DOHH2 (cell line): Measurements from ENCODE around the gene SLC9A1.
"Not testable (repeated sequence)": the region's sequence is repeated elsewhere in the genome, so short reads cannot be mapped to it uniquely, and the experiment has no call there.

ENCODE experiments used
- H3F3A ChIP-seq: fragments of 200-600 bp; sonication (generic), shearing (Covaris generic); 2 replicates; pipeline ENCODE4 v1.6.0; 2016; ENCODE audit warnings: antibody characterized with exemption, mild to moderate bottlenecking; ENCODE audit not compliant: control insufficient read depth, insufficient read depth
- H3K27ac ChIP-seq: fragments of 200-600 bp; sonication (generic); 2 replicates; pipeline ENCODE4 v1.5.1; 2014; ENCODE audit warnings: low read depth, mild to moderate bottlenecking, low read length, moderate library complexity
- H3K27me3 ChIP-seq: fragments of 200-600 bp; sonication (generic); 2 replicates; pipeline ENCODE4 v1.6.1; 2014; ENCODE audit warnings: mild to moderate bottlenecking, low read length, mixed read lengths; ENCODE audit not compliant: control insufficient read depth
- H3K36me3 ChIP-seq: fragments of 200-600 bp; sonication (generic); 2 replicates; pipeline ENCODE4 v1.6.1; 2014; ENCODE audit warnings: mild to moderate bottlenecking, low read length, moderate library complexity, mixed read lengths; ENCODE audit not compliant: control insufficient read depth
- H3K4me1 ChIP-seq: fragments of 200-600 bp; sonication (generic); 2 replicates; pipeline ENCODE4 v1.6.1; 2014; ENCODE audit warnings: mild to moderate bottlenecking, low read length, mixed read lengths; ENCODE audit not compliant: control insufficient read depth
- H3K4me2 ChIP-seq: fragments of 200-600 bp; sonication (generic); 2 replicates; pipeline ENCODE4 v1.6.0; 2014; ENCODE audit warnings: mild to moderate bottlenecking, low read length, moderate library complexity
- H3K4me3 ChIP-seq: fragments of 200-600 bp; sonication (generic); 2 replicates; pipeline ENCODE4 v1.5.1; 2014; ENCODE audit warnings: mild to moderate bottlenecking, low read length, mixed read lengths
- H3K79me2 ChIP-seq: fragments of 200-600 bp; sonication (generic); 2 replicates; pipeline ENCODE4 v1.6.1; 2014; ENCODE audit warnings: mild to moderate bottlenecking, low read length, mixed read lengths; ENCODE audit not compliant: control insufficient read depth
- H3K9me2 ChIP-seq: fragments of 200-600 bp; sonication (generic); replicated peaks from 2 replicates; pipeline ENCODE4 v1.6.1; 2014; ENCODE audit warnings: mild to moderate bottlenecking, low read length, mixed read lengths; ENCODE audit not compliant: control insufficient read depth
- H3K9me3 ChIP-seq: fragments of 200-600 bp; sonication (generic); 2 replicates; pipeline ENCODE4 v1.6.1; 2014; ENCODE audit warnings: antibody characterized with exemption, low read length, mixed read lengths; ENCODE audit not compliant: control insufficient read depth, insufficient read depth
- H4K20me1 ChIP-seq: fragments of 200-600 bp; sonication (generic); 2 replicates; pipeline ENCODE4 v1.6.0; 2014; ENCODE audit warnings: low read depth, mild to moderate bottlenecking, antibody characterized with exemption, low read length, moderate library complexity; ENCODE audit not compliant: control insufficient read depth, insufficient read depth
- CTCF ChIP-seq: fragments of 200-600 bp; sonication (generic); IDR thresholded peaks from one replicate; pipeline ENCODE4 v1.5.1; 2014; ENCODE audit warnings: antibody characterized with exemption, mild to moderate bottlenecking, low read depth, low read length; ENCODE audit not compliant: poor library complexity, severe bottlenecking
- EZH2phosphoT487 ChIP-seq: fragments of 200-600 bp; sonication (generic); IDR thresholded peaks from 2 replicates; pipeline ENCODE4 v1.6.1; 2017; ENCODE audit warnings: borderline replicate concordance, mild to moderate bottlenecking, antibody characterized with exemption, low read length, moderate library complexity, mixed read lengths

SLC9A1 gene

GRCh38 chr1:27179379-27179778, 24.5 kb upstream of the SLC9A1 start:
- H3K27me3 ChIP-seq, result no peaks in the 10 kb centered on the region
- H4K20me1 ChIP-seq, result no peaks in the 10 kb centered on the region
- no peak overlapping the region for H3K27ac ChIP-seq
- H3K36me3 ChIP-seq, result no peaks in the 10 kb centered on the region
- no peaks in the 10 kb centered on the region for H3K9me2 ChIP-seq
- no peak overlapping the region for H3K4me3 ChIP-seq
- H3K4me1 ChIP-seq, result no peaks in the 10 kb centered on the region
- H3K9me3 ChIP-seq, result peaks cover 10% of the 10 kb centered on the region; the same call in 1 of the 2 replicates
- H3K4me2 ChIP-seq, result no peak overlapping the region
- H3K79me2 ChIP-seq, result no peaks in the 10 kb centered on the region
- no peaks in the 10 kb centered on the region for H3F3A ChIP-seq
- TF ChIP-seq EZH2phosphoT487, result no peak
- no peak for TF ChIP-seq CTCF

GRCh38 chr1:27176954-27177353, 22.0 kb upstream of the SLC9A1 start:
- Histone ChIP-seq H3K79me2 (no peaks in the 10 kb centered on the region), H3K4me3 (no peak overlapping the region), H3K27ac (no peak overlapping the region), H3K9me3 (peaks cover 5% of the 10 kb centered on the region; the same call in 1 of the 2 replicates), H3K4me1 (no peaks in the 10 kb centered on the region), H3K36me3 (no peaks in the 10 kb centered on the region), H3K27me3 (no peaks in the 10 kb centered on the region), H3K4me2 (no peak overlapping the region), H3F3A (no peaks in the 10 kb centered on the region), H3K9me2 (no peaks in the 10 kb centered on the region), H4K20me1 (no peaks in the 10 kb centered on the region)
- no peak for TF ChIP-seq CTCF

GRCh38 chr1:27176323-27176722, 21.4 kb upstream of the SLC9A1 start:
- no peak for TF ChIP-seq CTCF
- TF ChIP-seq EZH2phosphoT487, result no peak

GRCh38 chr1:27172992-27173391, 18.1 kb upstream of the SLC9A1 start:
- not testable (repeated sequence) for H3K4me2 ChIP-seq, H3K27ac ChIP-seq, H3F3A ChIP-seq, H3K36me3 ChIP-seq, H3K4me1 ChIP-seq, H3K9me2 ChIP-seq, H3K9me3 ChIP-seq, H3K27me3 ChIP-seq, H4K20me1 ChIP-seq, H3K79me2 ChIP-seq, H3K4me3 ChIP-seq

More at GRCh38 chr1:27176323-27176722, 21.4 kb upstream of the SLC9A1 start:
- H3F3A ChIP-seq, result no peaks in the 10 kb centered on the region
- no peaks in the 10 kb centered on the region for H3K9me2 ChIP-seq
- H3K79me2 ChIP-seq, result no peaks in the 10 kb centered on the region
- H4K20me1 ChIP-seq, result no peaks in the 10 kb centered on the region
- no peaks in the 10 kb centered on the region for H3K27me3 ChIP-seq
- H3K4me2 ChIP-seq, result no peak overlapping the region
- H3K27ac ChIP-seq, result no peak overlapping the region
- H3K4me3 ChIP-seq, result no peak overlapping the region
- H3K9me3 ChIP-seq, result peaks cover 5% of the 10 kb centered on the region; the same call in 1 of the 2 replicates
- H3K36me3 ChIP-seq, result no peaks in the 10 kb centered on the region
- H3K4me1 ChIP-seq, result no peaks in the 10 kb centered on the region
